Kidney (tissue), 14 donors: ENCODE results near the gene AAGAB. TPM values are rescaled to one million over a fixed set of nuclear protein-coding genes. Genes with fewer than 3 reads are reported as not detected.

Experiments used
- DNase-seq, 5 donors: peaks; one replicate each; pipeline ENCODE4 v3.0.0-alpha.2; 2013 to 2020
- FAIRE-seq: peaks from 2 replicates; lab custom pipeline; 2012; peaks lifted over from hg19 to GRCh38; lab: Jason Lieb, UNC
- H3K27ac ChIP-seq, 2 donors: one replicate each; pipeline ENCODE4 v1.7.0; 2013; ENCODE audit warnings: low read depth in 2 of 2, low read length in 2 of 2, inconsistent platforms in 1 of 2
- H3K27me3 ChIP-seq: one replicate; pipeline ENCODE4 v1.7.1; 2013; ENCODE audit warnings: low read length, inconsistent platforms; ENCODE audit not compliant: control insufficient read depth, insufficient read depth
- H3K36me3 ChIP-seq, 3 donors: one replicate each; pipeline versions ENCODE4 v1.7.0 to v1.7.1; 2013; ENCODE audit warnings: low read length in 3 of 3, control low read depth in 1 of 3, inconsistent platforms in 1 of 3; ENCODE audit not compliant: insufficient read depth in 3 of 3, control insufficient read depth in 2 of 3
- H3K4me1 ChIP-seq, 3 donors: one replicate each; pipeline versions ENCODE4 v1.7.0 to v1.7.1; 2013; ENCODE audit warnings: low read length in 3 of 3, inconsistent platforms in 1 of 3, low read depth in 1 of 3; ENCODE audit not compliant: control insufficient read depth in 2 of 3, insufficient read depth in 2 of 3
- H3K4me3 ChIP-seq, 3 donors: one replicate each; pipeline versions ENCODE4 v1.7.0 to v1.8.1; 2013; ENCODE audit warnings: low read length in 3 of 3, control low read depth in 1 of 3, inconsistent platforms in 1 of 3
- H3K9ac ChIP-seq, 3 donors: one replicate each; pipeline versions ENCODE4 v1.7.0 to v1.7.1; 2013; ENCODE audit warnings: low read length in 3 of 3, control low read depth in 1 of 3, inconsistent platforms in 1 of 3
- H3K9me3 ChIP-seq, 3 donors: one replicate each; pipeline versions ENCODE4 v1.7.0 to v1.7.1; 2013; ENCODE audit warnings: low read length in 3 of 3, control low read depth in 1 of 3, inconsistent platforms in 1 of 3; ENCODE audit not compliant: control insufficient read depth in 2 of 3, insufficient read depth in 1 of 3
- intact Hi-C: fragments of 100-400 bp; cut with DNase I; formaldehyde crosslinking; loops from one replicate; pipeline ENCODE4 v1.11.1; 2022
- polyA plus RNA-seq: library from polyadenylated mRNA; stranded (reverse); fragments of 350-450 nt; fragmentation: Illumina TruSeq; extraction: RNeasy Lipid Tissue Mini Kit (QIAGEN cat#74804); gene quantifications from one replicate; pipeline ENCODE4 v1.2.3, GENCODE V29; 2014; ENCODE audit warnings: low read depth, low replicate concordance; ENCODE audit not compliant: insufficient read depth
- total RNA-seq: library from RNA; stranded (reverse); fragmentation: NEBNext Ultra II Directional; extraction: Animal tissue kit (Norgen Biotek cat#: 25700); gene quantifications from one replicate; pipeline ENCODE4 v1.2.1, GENCODE V29; 2021
- TF ChIP-seq, protein P1 (sequence below): IDR thresholded peaks from 3 replicates; pipeline ENCODE4 v1.5.1; 2012; ENCODE audit warnings: mild to moderate bottlenecking, moderate library complexity, borderline replicate concordance; ENCODE audit not compliant: insufficient read depth; ENCODE audit errors: extremely low read depth
- donor health status: control.
- donor health status: control.
- donor health status: control.
- donor health status: control.
- donor health status: control.
- donor health status: DM: yes; HTN: yes; CAD: no.
- donor health status: Normal renal cell carcinoma (clear cell type).

AAGAB gene
- total and polyA plus RNA-seq, 2 donors from 2014 or later, result 40.7 to 44.0 TPM

DNA sequence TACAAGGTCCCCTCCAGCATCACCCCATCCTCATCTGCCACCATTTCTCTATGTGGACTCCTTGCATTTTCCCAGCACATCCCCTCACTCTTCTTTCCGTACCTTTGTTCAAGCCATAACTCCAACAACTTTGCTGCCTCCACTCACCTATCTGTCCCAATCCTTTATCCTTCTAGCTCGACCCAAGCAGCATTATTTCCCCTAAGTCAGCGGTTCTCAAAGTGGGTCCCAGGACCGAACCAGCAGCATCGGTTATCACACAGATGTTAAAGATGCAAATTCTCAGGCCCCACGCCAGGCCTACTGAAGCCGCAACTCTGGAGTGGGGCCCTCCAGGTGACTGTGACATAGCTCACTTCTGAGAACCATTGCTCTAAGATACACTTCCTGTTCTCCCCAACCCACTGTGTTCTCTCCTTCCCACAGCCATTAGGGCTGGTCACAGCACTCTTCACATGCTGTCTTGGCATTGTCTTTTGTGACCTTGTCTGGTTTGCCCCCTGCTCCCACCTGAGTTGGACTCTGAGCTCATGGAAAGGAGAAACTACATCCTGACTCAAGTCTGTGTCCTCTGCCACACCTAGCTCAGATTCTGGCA lies 56.2 kb downstream of the AAGAB start:
- Histone ChIP-seq H3K27ac (no peak overlapping the region), H3K27me3 (no peaks in the 10 kb centered on the region), H3K36me3 (peaks cover 0 to 12% (median 3%) of the 10 kb centered on the region in 3 donors), H3K9ac (no peak overlapping the region), H3K9me3 (no peaks in the 10 kb centered on the region), H3K4me3 (no peak overlapping the region), H3K4me1 (no peaks in the 10 kb centered on the region)
- peak in 1 of 5 donors; percentile 21 for DNase-seq
- TF ChIP-seq, protein P1, sequence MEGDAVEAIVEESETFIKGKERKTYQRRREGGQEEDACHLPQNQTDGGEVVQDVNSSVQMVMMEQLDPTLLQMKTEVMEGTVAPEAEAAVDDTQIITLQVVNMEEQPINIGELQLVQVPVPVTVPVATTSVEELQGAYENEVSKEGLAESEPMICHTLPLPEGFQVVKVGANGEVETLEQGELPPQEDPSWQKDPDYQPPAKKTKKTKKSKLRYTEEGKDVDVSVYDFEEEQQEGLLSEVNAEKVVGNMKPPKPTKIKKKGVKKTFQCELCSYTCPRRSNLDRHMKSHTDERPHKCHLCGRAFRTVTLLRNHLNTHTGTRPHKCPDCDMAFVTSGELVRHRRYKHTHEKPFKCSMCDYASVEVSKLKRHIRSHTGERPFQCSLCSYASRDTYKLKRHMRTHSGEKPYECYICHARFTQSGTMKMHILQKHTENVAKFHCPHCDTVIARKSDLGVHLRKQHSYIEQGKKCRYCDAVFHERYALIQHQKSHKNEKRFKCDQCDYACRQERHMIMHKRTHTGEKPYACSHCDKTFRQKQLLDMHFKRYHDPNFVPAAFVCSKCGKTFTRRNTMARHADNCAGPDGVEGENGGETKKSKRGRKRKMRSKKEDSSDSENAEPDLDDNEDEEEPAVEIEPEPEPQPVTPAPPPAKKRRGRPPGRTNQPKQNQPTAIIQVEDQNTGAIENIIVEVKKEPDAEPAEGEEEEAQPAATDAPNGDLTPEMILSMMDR, result no peak
- no peak for FAIRE-seq
- intact Hi-C loops, result no loop called here

DNA sequence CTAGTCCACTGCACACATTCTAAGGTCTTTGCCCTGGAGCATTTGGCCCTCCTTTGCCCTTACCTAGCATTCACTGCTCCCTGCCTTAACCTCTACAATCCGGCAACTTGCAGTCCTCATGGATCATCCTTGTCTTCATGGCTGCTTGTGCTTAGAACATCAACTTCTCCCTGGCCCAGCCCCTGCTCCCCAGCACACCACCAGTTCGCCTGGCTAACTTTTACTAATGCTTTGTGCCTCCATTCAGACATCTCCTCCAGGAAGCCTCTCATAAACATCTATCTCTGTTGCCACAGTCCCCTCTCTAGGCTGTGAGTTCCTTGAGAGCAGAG lies 57.1 kb downstream of the AAGAB start:
- H3K27ac ChIP-seq, result no peak overlapping the region
- no peak for FAIRE-seq
- no peak overlapping the region for H3K9ac ChIP-seq

DNA sequence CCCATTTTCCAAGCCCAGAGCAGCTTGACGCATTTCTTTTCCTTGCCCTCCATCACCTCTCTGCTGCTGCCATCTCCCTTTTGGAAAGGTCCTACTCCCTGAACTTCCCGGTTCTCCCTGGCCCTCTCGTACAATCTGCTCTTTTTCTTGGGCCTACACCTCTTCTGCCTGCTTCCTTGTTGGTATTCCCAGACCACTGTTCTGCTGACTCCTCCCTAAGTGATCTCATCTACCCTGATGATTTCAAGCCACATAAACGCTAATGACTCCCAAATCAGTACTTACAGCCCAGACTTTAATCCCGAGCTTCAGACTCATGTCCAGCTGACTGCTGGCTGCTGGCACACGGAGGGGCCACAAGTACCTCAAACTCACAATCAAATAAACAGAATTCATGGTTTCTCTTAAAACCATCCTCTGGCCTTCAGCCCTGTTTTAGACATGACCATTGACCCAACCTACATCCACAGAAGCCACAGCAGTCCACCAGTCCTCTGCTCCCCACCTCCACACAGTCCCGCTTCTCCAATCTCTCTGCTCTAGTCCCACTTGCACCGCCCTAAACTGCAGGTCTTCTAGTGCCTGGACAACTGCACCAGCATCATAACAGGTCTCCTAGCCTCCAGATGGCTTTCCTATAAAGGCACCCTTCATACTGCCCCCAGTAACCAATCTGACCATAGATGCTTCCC lies 57.6 kb downstream of the AAGAB start:
- Histone ChIP-seq H3K9me3 (no peaks in the 10 kb centered on the region), H3K4me1 (no peaks in the 10 kb centered on the region), H3K27ac (peak overlapping the region in 1 of 2 donors; percentile 9), H3K9ac (no peak overlapping the region), H3K36me3 (peaks cover 0 to 20% (median 5%) of the 10 kb centered on the region in 3 donors), H3K27me3 (no peaks in the 10 kb centered on the region), H3K4me3 (no peak overlapping the region)
- intact Hi-C loops, result no loop called here
- DNase-seq (peak in 1 of 5 donors; percentile 20), FAIRE-seq (no peak)
- TF ChIP-seq, protein P1, result no peak

More for the DNA sequence above, 57.1 kb downstream of the AAGAB start:
- Histone ChIP-seq H3K36me3 (peaks cover 0 to 16% (median 3%) of the 10 kb centered on the region in 3 donors), H3K4me1 (no peaks in the 10 kb centered on the region), H3K27me3 (no peaks in the 10 kb centered on the region), H3K4me3 (no peak overlapping the region), H3K9me3 (no peaks in the 10 kb centered on the region)
- TF ChIP-seq, protein P1, result no peak
- no peak for DNase-seq
- intact Hi-C loops, result no loop called here
